HEK293T (cell line): ENCODE data around the gene CYP51A1.
"Not testable (repeated sequence)": the region's sequence is repeated elsewhere in the genome, so short reads cannot be mapped to it uniquely, and the experiment has no call there.

ENCODE experiments used
- CTCF ChIA-PET: fragments of 350-600 bp; formaldehyde crosslinking; extraction: SDS; loops from one replicate; lab custom pipeline; 2021; ENCODE audit warnings: antibody characterized with exemption, inconsistent platforms; lab: Yijun Ruan, JAX
- POLR2A ChIA-PET: fragments of 350-600 bp; formaldehyde crosslinking; extraction: SDS; loops from one replicate; lab custom pipeline; 2020; ENCODE audit warnings: antibody characterized with exemption, inconsistent platforms; lab: Yijun Ruan, JAX
- DNase-seq: peaks from one replicate; pipeline ENCODE4 v3.0.0; 2012; ENCODE audit warnings: mixed read lengths; ENCODE audit errors: extremely low spot score
- ARNT ChIP-seq: fragments of 450-650 bp; IDR thresholded peaks from 2 replicates; pipeline ENCODE4 v1.6.1; 2017; ENCODE audit warnings: mild to moderate bottlenecking
- BHLHE40 ChIP-seq: fragments of 450-650 bp; IDR thresholded peaks from 2 replicates; pipeline ENCODE4 v1.6.1; 2016; ENCODE audit warnings: mild to moderate bottlenecking, moderate library complexity, borderline replicate concordance
- CTBP1 ChIP-seq: fragments of 450-650 bp; IDR thresholded peaks from 2 replicates; pipeline ENCODE4 v1.6.1; 2016; ENCODE audit warnings: borderline replicate concordance
- ELF4 ChIP-seq: fragments of 450-650 bp; IDR thresholded peaks from 2 replicates; pipeline ENCODE4 v1.6.1; 2017; ENCODE audit warnings: antibody characterized with exemption
- FOXA1 ChIP-seq: fragments of 450-650 bp; IDR thresholded peaks from 2 replicates; pipeline ENCODE4 v1.6.1; 2016; ENCODE audit warnings: mild to moderate bottlenecking
- FOXK2 ChIP-seq: fragments of 450-650 bp; IDR thresholded peaks from 2 replicates; pipeline ENCODE4 v1.6.1; 2016; ENCODE audit warnings: mild to moderate bottlenecking
- FOXM1 ChIP-seq: fragments of 450-650 bp; IDR thresholded peaks from 2 replicates; pipeline ENCODE4 v1.6.1; 2017; ENCODE audit warnings: mild to moderate bottlenecking, borderline replicate concordance
- HDGF ChIP-seq: fragments of 450-650 bp; IDR thresholded peaks from 2 replicates; pipeline ENCODE4 v1.6.1; 2017; ENCODE audit warnings: antibody characterized with exemption, borderline replicate concordance
- L3MBTL2 ChIP-seq: fragments of 450-650 bp; conservative IDR thresholded peaks from 2 replicates; pipeline ENCODE4 v1.6.1; 2016; ENCODE audit warnings: mild to moderate bottlenecking
- LEF1 ChIP-seq: fragments of 450-650 bp; IDR thresholded peaks from 2 replicates; pipeline ENCODE4 v1.6.1; 2017; ENCODE audit warnings: mild to moderate bottlenecking, borderline replicate concordance
- NFRKB ChIP-seq: fragments of 450-650 bp; IDR thresholded peaks from 2 replicates; pipeline ENCODE4 v1.6.1; 2016; ENCODE audit warnings: mild to moderate bottlenecking, moderate library complexity
- PKNOX1 ChIP-seq: fragments of 450-650 bp; IDR thresholded peaks from 2 replicates; pipeline ENCODE4 v1.6.1; 2016
- SP1 ChIP-seq: fragments of 450-650 bp; IDR thresholded peaks from 2 replicates; pipeline ENCODE4 v1.6.1; 2017
- SUZ12 ChIP-seq: fragments of 450-650 bp; IDR thresholded peaks from 2 replicates; pipeline ENCODE4 v1.6.1; 2016; ENCODE audit warnings: mild to moderate bottlenecking
- TARDBP ChIP-seq: fragments of 450-650 bp; IDR thresholded peaks from 2 replicates; pipeline ENCODE4 v1.6.1; 2016
- ZNF384 ChIP-seq: fragments of 450-650 bp; IDR thresholded peaks from 2 replicates; pipeline ENCODE4 v1.6.1; 2016

Gene CYP51A1

GRCh38 chr7:92100534-92100933, 33.7 kb downstream of the CYP51A1 start:
- TF ChIP-seq NFRKB: no peak
- POLR2A ChIA-PET: no interaction called here
- CTCF ChIA-PET: no interaction called here
- no peak for DNase-seq

GRCh38 chr7:92095380-92095779, 38.9 kb downstream of the CYP51A1 start:
- ChIA-PET CTCF (no interaction called here), POLR2A (no interaction called here)
- no peak for DNase-seq
- no peak for TF ChIP-seq ARNT
- TF ChIP-seq L3MBTL2: no peak
- no peak for TF ChIP-seq PKNOX1
- no peak for TF ChIP-seq ELF4
- no peak for TF ChIP-seq ZNF384
- TF ChIP-seq FOXA1: no peak
- no peak for TF ChIP-seq BHLHE40
- no peak for TF ChIP-seq TARDBP
- TF ChIP-seq LEF1: no peak
- no peak for TF ChIP-seq NFRKB
- TF ChIP-seq FOXM1: no peak
- TF ChIP-seq SUZ12: no peak
- TF ChIP-seq SP1: no peak
- no peak for TF ChIP-seq FOXK2
- no peak for TF ChIP-seq CTBP1
- TF ChIP-seq HDGF: no peak

GRCh38 chr7:92092210-92092609, 42.1 kb downstream of the CYP51A1 start:
- no peak for TF ChIP-seq FOXA1
- no peak for TF ChIP-seq BHLHE40
- no peak for TF ChIP-seq NFRKB
- TF ChIP-seq ZNF384: no peak
- TF ChIP-seq PKNOX1: no peak
- no peak for TF ChIP-seq HDGF
- no peak for TF ChIP-seq LEF1
- no peak for TF ChIP-seq ELF4
- TF ChIP-seq ARNT: no peak
- no peak for TF ChIP-seq FOXK2
- no peak for TF ChIP-seq TARDBP
- DNase-seq: no peak
- ChIA-PET POLR2A (no interaction called here), CTCF (no interaction called here)

- ChIA-PET POLR2A (no interaction called here), CTCF (no interaction called here)
- DNase-seq: no peak
- TF ChIP-seq FOXK2: no peak
- TF ChIP-seq ARNT: no peak
- no peak for TF ChIP-seq CTBP1
- TF ChIP-seq TARDBP: no peak
These were observed 46.0 kb downstream of the CYP51A1 start for GRCh38 chr7:92088266-92088665.

GRCh38 chr7:92083922-92084321, 50.4 kb downstream of the CYP51A1 start:
- CTCF ChIA-PET: not testable (repeated sequence)

GRCh38 chr7:92076509-92076908, 57.8 kb downstream of the CYP51A1 start:
- CTCF ChIA-PET: no interaction called here
- DNase-seq: no peak
- no peak for TF ChIP-seq LEF1
- no peak for TF ChIP-seq HDGF
- TF ChIP-seq ELF4: no peak
- TF ChIP-seq SP1: no peak
- TF ChIP-seq L3MBTL2: no peak
- TF ChIP-seq BHLHE40: no peak
- TF ChIP-seq FOXK2: no peak
- no peak for TF ChIP-seq ARNT
- no peak for TF ChIP-seq NFRKB
- TF ChIP-seq TARDBP: no peak
- TF ChIP-seq ZNF384: no peak
- TF ChIP-seq PKNOX1: no peak
- TF ChIP-seq SUZ12: no peak
- no peak for TF ChIP-seq CTBP1
- TF ChIP-seq FOXM1: no peak
- TF ChIP-seq FOXA1: no peak
- POLR2A ChIA-PET: no interaction called here

More at GRCh38 chr7:92083922-92084321, 50.4 kb downstream of the CYP51A1 start:
- POLR2A ChIA-PET, DNase-seq: not testable (repeated sequence)

GRCh38 chr7:92075455-92076158, 58.7 kb downstream of the CYP51A1 start:
- TF ChIP-seq L3MBTL2 (no peak), ELF4 (no peak), HDGF (no peak), CTBP1 (no peak), FOXK2 (no peak), NFRKB (no peak)
- ChIA-PET POLR2A (no interaction called here), CTCF (no interaction called here)
- DNase-seq: no peak
